ENCODE data around the gene RNF34. TPM values are rescaled to one million over a fixed set of nuclear protein-coding genes. Genes with fewer than 3 reads are reported as not detected.

Gene RNF34
- total RNA-seq, 1 donor from 2014 or later = 49.4 TPM

DNA sequence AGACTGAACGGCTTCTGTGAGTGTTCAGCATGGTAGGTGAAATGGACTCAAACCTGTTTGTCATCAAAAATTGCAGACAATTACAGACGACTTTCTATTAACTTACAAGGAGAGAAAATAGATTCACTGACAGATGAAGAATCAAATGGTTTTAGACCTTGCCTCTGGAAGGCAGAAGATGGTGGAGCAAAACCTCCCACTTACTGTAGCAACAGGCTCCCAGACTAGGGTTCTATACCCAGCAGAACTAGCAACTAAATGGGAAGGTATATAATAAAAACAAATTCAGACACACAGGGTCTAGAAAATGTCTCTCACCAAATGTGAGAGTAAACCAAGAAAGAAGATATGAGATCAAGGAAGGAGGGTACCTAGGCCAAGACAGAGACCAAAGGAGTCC is 36.8 kb downstream of the RNF34 start:
- DNase-seq (ENCODE audit: extremely low read depth, low read depth, low spot score) = no peak

DNA sequence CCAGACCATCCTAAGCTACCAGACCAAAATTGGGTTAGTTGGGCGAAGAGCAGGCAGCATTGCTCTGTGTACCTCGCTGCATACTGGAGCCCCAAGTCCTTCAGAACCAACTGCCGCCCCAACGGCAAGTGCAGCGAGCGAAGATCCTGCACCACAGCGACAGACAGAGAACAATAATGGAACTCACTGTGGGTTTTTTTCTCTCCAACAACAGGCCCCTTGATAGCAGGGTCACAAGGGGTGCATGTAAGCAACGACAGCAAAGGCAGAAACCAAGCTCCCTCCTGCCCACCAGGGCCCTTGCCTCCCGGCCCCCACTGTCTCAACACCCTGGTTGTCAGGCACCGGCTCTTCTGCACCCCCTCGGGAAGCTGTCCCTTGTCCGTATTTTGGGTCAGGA is 39.0 kb downstream of the RNF34 start:
- DNase-seq (ENCODE audit: extremely low read depth, low read depth, low spot score) = no peak

DNA sequence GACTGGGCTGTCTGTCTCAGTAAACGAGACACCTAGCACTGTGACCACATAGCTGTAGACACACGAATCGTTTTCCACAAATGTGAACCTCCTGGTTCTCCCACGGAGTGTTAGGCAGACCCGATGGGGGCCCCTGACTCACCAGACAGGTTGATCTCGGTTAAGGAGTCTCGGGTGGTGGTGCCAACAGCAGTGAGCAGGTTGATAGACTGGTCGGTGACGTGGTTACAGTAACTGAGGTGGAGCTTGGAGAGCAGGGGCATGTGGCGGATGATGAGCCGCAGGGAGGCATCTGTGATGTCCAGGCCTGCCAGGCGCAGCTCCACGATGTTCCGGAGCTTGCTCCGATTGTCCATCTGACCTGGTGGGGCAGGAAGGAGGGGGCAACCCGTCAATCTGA is 39.8 kb downstream of the RNF34 start:
- no peak for DNase-seq (ENCODE audit: extremely low read depth, low read depth, low spot score)

DNA sequence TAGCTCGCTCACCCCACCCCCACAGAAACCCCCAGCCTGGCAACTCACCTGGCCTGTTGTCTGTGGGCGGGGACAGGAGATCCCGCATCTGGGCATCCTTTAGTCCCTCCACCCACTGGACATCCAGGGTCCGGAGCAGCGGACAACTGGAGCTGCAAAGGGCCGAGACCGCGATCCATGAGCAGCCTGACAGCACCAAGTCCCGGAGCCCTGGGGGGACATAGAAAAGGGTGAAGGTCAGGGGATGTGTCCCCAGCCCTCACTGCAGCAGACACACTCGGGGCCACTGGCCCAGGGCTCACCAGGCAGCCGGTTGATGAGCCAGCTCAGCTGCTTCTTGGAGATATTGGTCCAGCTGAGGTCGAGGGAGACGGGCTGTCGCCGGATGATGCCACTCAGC is 40.9 kb downstream of the RNF34 start:
- no peak for DNase-seq (ENCODE audit: extremely low read depth, low read depth, low spot score)

DNA sequence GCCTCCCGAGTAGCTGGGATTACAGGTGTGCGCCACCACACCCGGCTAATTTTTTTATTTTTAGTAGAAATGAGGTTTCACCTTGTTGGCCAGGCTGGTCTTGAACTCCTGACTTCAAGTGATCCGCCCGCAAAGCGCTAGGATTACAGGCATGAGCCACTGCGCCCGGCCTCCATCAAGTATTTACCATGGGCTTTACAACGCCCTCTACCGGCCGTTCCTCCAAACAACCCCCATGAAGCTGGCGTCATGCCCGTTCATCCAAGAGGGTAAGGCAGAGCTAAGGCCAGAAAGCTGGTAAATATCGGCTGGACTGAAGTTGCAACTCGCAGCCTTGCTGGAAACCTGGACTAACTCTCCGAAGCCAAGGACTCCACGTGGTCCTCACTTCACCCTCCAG is 41.6 kb downstream of the RNF34 start:
- no peak for DNase-seq (ENCODE audit: extremely low read depth, low read depth, low spot score)

DNA sequence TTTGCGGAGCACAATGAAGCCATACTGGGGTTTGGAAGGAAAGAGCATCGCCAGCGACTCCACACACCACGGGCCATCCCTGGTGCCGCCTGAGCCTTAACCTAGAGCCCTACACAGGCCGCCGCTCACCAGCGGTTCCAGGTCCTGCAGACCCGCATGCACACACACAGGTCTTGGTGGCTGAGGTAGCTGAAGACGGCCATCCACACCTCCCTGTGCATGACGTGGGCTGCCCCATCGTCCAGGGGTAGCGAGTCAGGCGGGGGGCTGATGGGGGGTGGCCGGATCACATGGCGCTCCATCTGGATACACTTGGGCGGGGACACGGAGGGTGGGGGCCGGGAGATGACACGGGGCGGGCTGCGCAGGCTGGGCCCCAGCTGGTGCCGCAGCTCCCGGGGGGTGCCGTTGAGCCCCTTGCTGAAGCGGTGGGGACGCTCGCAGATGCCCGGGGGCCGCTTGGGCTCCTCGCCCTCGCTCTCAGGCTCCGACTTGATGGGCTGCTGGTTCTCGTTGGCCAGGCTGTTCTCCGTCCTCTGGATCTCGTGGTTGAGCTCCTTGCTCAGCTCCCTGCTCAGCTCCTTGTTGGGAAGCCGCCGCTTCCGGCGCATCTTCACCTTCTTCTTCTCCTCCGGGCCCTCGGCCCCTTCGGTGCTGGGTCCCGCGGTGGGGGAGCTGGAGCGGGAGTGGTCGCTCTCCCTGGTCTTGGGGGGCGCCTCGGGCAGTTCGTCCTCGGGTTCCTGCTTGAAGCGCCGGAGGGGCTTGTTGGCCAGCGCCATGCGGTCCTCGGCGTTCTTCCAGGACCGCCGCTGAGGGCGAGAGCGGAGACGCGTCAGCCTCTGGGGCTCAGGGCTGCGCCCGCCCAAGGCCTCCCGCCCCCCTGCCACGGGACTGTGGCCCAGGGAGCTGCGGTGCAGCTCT is 42.4 kb downstream of the RNF34 start:
- DNase-seq (ENCODE audit: extremely low read depth, low read depth, low spot score) = no peak

DNA sequence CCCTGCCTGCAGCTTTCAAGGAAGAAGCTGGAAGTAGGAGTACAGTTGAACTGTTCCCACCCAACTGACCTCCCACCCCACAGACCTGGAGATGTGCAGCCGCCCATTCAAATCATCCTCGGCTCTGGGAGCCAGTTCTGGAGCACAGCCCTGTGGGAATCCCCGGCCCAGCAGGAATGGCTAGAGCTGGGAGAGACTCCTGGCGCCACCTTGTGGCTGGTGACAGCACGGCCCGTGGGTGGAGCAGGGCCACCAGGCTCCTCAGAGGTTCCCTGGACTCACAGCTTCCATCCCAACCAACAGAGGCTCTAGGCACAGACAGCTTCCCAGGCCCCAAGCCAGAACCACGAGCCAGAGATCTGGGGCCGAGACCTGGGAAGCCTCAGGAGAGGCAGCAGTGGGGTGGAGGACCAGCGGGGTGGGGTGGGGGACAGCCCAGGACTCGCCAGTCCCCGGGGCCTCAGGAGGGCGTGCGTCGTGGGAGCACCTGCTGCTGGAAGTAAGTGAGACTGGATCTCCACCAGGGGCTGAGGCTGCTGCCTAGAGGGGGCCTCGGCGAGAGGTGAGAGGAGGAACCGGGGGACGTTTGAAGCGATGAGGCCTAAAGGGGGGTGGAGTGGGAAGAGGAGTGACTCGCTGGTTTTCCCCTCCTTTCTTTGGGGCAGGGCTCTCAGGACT is 43.4 kb downstream of the RNF34 start:
- DNase-seq (ENCODE audit: extremely low read depth, low read depth, low spot score) = no peak

DNA sequence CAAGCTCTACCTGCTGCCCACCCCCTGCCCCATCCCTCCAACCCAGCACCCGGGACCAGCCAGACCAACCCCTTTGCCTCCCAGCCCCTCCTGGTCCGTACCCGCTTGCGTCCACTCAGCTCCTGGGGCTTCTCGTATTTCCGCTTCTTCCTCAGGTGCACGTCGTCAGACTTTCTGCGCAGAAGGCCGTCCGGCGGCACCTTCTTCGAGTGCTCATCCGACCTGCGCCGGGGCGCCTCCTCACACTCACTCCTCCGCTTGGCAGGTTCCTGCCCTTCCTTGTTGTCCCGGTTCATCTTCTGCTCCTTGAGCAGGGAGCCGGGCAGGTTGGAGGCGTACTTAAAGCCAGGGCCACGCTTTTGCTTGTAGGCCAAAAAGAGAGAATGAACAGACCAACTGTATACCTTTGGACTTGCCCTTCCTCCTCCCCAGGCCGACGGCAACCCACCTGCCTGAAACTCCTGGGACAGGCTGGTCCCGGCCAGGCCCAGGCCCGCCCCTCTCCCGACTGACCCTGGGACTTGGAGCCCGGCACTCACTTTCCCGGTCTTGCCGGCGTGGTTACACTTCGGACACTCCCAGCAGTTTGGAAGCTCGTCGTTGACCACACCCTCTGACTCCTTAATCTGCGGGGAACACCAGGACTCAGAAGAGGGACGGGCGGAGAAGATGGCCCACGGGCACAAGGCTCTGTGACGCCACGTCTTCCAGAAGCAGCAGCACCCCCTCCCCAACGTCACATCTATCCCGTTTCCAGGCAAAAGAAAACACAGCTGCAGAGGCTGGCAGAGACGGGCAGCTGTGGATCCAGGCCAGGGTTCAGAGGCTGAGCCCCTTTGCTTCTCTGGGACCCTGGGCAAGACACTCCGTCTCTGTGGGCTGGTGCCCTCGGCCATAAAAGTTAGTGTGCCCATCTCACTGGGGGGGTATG is 44.3 kb downstream of the RNF34 start:
- no peak for DNase-seq (ENCODE audit: extremely low read depth, low read depth, low spot score)

DNA sequence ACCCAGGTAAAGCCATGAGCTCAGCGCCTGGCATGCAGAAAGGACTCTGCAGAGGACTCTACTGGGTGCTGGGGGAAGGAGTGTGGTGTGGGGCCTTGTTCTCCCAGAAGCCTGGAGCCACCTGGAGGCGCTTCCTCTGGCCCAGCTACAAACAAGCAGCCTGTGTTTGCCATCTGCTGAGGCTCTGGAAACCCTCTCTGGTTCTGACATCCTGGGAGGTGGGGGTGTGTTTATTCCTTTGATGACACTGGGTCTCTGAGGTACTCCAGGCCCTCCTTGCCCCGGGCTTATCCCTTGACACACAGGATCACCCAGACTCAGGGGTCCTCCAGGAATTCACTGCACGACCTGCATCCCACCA is 44.9 kb downstream of the RNF34 start:
- DNase-seq (ENCODE audit: extremely low read depth, low read depth, low spot score) = no peak

DNA sequence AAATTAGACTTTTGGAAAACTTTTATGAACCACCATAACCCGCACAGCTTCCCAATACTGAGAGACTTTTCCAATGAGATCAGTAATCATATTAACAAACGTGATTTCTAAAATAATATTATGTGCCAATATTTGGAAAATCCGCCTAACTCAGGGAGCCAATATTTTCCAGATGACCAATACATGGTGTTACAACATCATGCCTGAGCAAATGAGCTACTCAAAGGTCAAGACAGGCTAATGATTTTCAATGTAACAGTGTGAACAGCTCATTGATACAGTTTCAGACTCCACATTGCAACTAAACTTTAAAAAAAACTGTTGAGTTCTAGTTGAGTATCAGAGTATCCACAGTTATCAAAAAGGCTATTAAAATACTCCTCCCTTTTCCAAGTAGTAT is 46.8 kb downstream of the RNF34 start:
- no peak for DNase-seq (ENCODE audit: extremely low read depth, low read depth, low spot score)

DNA sequence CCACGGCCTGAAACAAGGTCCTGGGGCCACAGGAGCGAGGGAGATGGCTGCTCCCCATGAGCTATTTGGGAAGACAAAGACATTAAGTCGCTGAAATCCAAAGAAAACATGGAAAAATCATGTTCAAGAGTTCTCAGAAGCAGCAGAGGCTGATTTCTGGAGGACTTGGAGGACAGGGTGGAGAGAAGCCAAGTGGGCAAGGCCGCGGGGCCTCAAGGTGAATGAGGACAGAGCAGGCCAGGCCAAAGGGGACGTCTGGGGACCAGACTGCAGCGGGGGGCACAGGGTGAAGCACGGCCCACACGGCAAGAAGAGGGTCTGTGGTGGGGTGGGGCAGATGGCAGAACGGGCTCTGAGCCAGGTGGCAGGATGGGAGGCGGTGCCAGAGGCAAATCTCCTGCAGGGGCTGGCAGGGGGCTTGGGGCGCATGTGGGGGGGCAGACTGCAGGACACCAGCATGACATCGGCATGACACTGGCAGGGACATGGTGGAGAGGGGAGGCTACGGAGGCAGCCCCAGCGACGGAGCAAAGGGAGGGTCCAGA is 48.9 kb downstream of the RNF34 start:
- DNase-seq (ENCODE audit: extremely low read depth, low read depth, low spot score) = no peak

DNA sequence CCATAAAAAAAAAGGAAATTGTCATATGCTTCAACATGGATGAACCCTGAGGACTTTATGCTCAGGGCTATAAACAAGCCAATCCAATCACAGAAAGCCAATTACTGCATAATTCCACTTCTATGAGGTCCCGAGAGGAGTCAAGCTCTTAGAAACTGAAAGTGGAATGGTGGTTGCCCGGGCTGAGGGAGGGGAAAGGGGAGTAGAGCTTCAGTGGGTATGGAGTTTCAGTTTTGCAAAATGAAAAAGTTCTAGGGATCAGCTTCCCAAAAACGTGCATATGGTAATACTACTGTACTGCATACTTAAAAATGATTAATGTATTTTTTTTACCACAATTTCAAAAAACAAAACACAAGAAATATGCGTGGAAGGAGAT is 52.0 kb downstream of the RNF34 start:
- no peak for DNase-seq (ENCODE audit: extremely low read depth, low read depth, low spot score)

DNA sequence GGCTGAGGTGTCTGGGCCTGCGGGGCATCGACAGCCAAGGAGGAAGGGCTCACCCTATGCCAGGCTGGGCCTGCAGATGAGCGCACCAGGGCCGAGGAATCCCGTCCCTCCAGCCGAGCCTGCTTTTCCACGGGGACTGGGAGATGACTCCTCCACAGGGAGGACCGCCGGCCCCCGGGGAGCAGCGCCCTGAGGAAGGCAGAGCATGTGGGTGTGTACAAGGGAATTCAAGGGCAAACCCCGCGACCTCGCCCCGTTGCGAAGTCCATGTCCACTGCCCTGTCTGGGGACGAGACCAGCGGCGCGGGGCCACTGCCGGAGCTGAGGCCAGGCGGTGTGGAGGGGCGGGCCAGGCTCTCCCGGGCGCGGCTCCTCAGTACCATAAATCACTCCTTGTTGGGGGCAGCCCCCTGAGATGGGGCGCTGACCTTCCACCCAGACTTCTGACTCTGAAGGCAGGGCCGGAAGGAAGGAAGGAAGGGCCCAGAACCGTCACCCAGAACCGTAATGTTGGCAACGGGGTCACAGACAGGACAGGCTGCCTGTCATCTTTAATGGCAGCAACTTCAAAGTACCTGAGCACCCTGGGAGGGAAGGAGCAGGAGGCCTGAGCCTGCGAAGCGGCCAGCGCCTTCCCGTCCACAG is 52.5 kb downstream of the RNF34 start:
- no peak for DNase-seq (ENCODE audit: extremely low read depth, low read depth, low spot score)

DNA sequence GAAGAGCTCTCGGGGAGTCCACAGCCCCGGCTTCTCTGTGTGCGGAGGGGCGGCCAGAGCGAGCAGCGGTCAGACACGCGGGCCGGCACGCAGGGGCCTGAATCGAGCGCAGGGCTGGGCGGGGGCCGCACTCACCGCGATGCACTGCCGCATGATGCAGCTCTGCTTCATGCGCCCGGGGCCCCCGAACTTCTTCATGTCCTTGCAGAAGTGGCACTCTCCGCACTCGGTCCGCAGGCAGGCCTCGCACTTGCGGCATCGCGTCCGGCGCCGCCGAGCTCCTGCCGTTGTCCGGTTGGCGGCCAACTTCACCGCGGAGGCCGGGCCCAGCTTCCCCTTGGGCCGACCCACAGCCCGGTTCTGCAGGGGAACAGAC is 53.1 kb downstream of the RNF34 start:
- no peak for DNase-seq (ENCODE audit: extremely low read depth, low read depth, low spot score)

DNA sequence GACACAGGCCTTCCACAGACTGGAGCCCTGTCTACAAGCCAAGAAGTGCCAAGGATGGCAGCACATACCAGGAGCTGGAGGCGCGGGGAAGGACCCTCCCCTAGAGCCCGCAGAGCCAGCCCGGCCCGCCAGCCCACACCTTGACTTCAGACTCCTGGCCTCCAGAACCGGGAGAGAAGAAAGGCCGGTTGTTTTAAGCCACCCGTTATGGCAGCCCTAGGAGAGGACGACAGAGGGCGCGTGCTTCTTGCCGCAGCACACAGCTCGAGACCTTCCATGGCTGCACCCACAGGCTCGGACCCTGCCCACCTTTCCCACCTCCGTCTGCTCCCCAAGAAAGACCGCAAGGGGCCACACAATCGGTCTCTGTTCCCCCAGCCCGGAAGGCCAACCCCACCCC is 53.7 kb downstream of the RNF34 start:
- no peak for DNase-seq (ENCODE audit: extremely low read depth, low read depth, low spot score)

DNA sequence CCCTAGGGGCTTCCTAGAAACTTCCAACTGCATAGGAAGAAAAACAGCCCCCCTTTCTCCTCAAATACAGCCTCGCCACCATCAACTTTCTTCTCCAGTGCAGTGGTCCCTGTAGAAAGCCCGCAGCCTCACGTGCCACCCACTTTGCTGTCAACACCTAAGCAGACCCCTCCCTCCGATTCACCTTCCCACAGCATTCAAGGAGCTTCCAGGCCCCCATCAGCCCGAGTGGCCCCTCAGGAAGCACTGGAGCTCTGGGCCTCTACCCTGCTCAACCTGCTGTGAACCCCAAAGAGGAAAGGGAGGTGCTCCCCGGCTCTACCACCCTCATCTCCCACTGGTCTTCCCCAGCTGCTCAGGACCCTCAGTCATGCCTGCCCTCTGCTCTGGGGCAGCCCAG is 55.0 kb downstream of the RNF34 start:
- DNase-seq (ENCODE audit: extremely low read depth, low read depth, low spot score) = no peak

DNA sequence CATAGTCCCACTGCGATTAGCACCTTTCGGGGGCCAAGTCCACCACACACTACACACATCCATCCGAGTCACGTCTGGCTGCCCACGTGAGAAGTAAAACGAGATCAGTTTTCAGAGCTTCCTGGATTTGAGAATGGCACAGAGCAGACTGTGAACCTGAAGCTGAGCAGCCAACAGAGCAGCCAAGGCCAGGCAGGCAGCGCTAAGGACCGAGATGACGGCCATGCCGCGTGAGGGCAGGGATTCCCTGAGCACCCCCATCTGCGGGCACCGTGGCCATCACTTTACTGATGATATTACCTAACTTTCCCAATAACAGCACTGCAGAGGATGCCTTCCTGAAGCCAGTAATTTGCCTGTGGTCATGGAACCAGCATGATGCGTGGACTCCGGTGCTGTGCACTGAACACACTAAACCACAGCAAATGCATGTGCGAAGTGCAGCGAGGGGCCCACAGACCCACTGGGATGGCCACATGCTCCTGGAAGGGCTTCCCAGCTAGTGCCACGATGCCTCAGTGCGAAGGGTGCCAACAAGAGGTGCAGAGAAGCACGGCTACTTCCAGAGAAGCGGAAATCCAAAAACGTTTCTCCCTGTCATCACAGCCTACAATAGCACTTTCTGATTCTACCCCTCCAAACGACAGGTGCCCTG is 56.0 kb downstream of the RNF34 start:
- no peak for DNase-seq (ENCODE audit: extremely low read depth, low read depth, low spot score)

DNA sequence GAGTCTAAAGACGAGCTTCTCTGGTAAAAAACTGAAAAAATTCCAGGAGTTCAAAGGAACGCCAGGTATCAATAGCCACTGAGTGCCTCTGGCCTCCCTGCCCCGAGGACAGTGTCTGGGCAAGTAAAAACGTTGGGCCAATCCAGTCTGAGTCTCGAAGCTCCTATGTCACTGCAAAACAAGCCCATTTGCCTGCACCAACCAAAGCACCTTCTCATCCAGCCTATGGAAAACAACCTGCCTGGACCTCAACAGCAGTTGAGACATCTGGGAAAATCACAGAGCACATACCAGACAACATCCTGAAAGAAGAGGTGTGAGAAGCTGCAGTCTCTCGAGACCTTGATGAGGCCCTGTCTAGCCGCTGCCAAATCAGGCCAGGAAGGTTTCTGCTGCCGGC is 56.6 kb downstream of the RNF34 start:
- DNase-seq (ENCODE audit: extremely low read depth, low read depth, low spot score) = no peak

DNA sequence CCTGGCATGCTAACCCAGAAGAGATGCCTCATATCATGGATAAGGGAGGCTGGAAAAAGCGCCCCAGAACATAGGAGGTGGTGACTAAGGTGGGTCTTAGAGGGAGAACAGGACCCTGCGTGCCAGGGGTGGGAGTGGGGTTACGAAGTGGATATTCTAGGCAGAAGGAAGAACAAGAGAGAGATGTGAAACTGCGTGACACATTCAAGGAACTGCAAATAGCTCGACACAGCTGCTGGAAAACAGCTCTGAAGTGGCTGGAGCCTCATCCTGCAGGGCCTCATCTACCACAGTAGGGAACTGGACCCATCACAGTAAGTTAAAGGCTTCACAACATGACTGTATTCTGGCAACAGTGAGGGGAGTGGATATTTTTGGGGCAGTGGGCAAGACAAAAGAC is 61.1 kb downstream of the RNF34 start:
- DNase-seq (ENCODE audit: extremely low read depth, low read depth, low spot score) = no peak

DNA sequence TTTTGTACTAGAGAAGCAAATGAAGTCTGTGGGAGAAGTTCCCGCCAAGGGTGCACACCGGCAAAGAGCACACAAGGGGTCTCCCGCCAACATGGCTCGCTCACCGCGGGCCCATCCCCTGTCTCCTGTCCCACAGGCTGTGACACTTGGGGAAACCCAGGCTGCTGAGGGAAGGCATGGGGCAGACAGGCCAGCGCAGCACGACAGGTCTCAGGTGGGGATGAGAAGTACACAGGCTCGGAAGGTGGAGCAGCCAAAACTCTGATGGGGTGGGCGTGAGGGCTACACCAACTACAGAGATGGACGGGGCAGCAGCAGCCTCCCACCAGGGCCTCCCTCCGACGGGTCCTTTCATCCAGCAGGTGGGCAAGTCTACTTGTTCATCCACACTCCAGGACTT is 64.4 kb downstream of the RNF34 start:
- DNase-seq (ENCODE audit: extremely low read depth, low read depth, low spot score) = no peak
